Stimulated activated CD8-positive, alpha-beta memory T cell treated with anti-CD3 and anti-CD28 coated beads, Interleukin-12 subunit alpha, Interleukin-12 subunit beta, amount 100 ng/mL, for 4 hours (primary cell): ENCODE measurements around the gene ELMO1.
"Not testable (repeated sequence)": the region's sequence is repeated elsewhere in the genome, so short reads cannot be mapped to it uniquely, and the experiment has no call there.

Source experiments
- DNase-seq: peaks from one replicate; pipeline ENCODE4 v3.0.0-alpha.2; 2020; ENCODE audit warnings: low read depth

The ELMO1 gene

DNA sequence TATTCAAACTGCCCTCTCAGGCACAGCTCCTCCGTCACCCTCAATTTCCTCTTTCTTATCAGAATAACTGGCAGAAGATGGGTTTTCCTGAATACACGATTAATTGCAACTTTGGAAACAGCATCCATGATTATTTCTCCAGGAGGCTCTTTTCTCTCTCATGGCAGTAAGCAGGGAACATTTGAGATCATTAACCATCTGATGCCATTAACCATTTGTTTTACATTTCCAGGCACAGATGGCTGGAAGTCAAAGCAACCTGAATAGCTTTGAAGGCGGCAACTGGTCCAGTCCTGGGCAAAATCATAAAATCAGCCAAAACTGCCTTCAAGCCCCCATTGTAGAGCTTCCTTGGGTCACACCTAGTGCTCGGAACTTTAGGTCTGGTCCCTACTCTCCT is 434.9 kb downstream of the ELMO1 start:
- DNase-seq, result no peak

GRCh38 chr7:37011151-37011890 is 437.3 kb downstream of the ELMO1 start:
- DNase-seq, result no peak

DNA sequence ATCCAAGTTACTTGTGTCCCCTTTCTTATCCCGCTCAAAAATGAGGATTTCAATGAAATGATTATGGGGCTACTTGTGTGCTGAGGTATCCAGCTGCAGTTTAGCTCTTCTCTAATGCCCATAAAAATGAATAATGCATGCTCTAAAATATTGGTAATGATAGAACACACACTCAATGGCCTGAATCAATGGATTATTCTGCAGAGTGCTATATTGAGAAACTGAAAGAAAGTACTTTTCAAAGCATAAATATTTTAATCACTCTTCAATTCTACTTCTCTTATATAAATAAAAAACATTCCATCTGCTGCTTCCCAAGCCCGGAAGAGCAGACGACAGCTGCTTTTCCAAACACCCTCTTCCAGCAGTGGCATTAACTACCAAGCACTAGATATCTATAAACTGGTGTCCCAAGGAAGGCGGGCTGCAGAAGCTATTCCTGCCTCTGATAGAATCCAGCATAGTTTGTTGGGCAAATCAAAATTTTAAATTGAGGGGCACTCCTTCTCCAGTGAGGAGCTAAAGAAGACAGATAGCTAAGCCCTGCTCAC is 439.5 kb downstream of the ELMO1 start:
- DNase-seq, result no peak

GRCh38 chr7:37007691-37008090 is 441.0 kb downstream of the ELMO1 start:
- no peak for DNase-seq

- no peak for DNase-seq
Observed at GRCh38 chr7:37007268-37007667, 441.4 kb downstream of the ELMO1 start.

GRCh38 chr7:37006764-37007163 is 441.9 kb downstream of the ELMO1 start:
- no peak for DNase-seq

DNA sequence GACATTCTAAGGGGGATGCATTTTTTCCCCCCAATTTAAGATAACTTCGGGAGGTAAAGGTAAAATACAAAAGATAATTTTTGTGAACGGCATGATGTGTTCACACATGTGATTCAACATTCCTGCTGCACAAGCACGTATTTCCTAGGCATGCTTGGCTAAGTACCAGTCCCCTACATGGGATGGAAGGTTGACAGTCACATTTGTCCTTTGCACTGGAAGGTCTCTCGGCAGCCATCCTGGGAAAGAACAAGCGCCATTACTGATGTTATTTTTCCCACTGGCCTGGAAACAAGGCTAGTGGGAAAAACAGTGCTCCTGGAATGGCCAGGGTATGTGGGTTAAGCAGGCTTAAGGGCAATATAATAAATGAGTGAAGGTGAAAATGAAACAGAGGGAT is 448.2 kb downstream of the ELMO1 start:
- DNase-seq, result no peak

DNA sequence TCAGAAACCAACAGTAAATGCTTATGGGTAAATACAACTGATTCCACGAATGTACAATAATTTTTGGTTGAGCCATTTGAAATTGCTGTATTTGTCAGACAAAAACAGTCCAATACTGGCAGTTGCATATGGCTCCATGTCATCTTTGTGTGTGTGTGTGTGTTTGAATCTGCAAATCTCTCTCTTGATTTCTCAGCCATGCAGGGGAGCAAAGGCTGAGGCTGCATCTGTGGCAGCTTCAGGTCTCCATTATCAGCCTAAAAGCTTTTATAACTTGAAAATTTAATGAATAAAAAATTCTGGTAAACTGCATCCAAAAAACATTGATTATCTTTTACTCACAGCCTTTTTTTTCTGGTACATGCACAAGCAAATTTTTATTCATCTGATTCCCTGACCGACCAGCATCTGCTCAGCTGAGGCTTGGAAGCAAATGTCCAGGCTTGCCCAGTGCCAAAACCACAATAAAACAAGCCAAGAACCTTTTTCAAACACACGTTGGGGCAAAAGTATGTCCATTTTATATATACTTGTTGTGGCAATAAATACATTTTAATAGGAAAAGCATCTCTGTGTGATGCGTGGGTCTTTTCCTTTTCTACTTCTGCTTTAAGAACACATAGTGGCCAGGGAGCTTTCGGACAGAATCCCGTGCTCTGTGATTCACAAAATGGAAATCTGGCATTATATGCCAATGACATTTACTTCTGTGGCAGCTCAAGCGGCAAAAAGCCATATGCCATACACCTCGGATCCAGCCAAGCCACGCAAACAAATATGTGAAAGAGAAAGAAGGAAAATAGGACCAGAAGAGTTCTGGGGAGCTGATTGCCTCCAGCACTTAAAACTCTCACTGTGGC is 448.8 kb downstream of the ELMO1 start:
- DNase-seq, result no peak

- no peak for DNase-seq
Observed at GRCh38 chr7:36995776-36996175, 452.9 kb downstream of the ELMO1 start.

DNA sequence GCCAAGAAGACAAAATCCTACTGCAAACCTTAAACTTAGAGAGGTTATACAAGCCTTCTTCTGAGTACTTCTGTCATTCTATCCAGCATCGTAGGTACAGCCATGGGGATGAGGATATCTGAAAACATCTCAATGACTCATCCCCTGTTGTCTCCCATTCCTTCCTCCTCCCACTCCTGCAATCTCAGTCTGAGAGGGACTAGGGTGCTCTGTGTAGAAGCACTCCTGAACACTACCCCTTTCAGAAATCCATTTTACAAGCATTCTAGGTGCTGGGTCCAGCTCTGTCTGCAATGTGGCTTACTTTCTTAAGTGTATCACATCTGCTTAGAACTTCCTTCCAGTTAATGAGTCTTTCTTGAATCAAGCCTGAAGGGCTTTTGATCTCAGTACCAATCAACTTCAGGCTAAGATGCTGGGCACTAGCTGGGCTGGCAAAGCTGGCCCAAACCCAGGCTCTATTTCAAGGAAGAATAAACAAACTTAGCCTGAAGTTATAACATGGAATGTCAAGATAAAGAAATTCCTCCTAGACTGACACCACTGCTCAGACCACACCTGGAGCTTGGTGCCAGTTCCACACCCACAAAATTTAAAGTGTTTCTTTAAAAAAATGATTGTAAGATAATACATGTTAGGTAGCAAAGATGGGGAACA is 454.1 kb downstream of the ELMO1 start:
- no peak for DNase-seq

DNA sequence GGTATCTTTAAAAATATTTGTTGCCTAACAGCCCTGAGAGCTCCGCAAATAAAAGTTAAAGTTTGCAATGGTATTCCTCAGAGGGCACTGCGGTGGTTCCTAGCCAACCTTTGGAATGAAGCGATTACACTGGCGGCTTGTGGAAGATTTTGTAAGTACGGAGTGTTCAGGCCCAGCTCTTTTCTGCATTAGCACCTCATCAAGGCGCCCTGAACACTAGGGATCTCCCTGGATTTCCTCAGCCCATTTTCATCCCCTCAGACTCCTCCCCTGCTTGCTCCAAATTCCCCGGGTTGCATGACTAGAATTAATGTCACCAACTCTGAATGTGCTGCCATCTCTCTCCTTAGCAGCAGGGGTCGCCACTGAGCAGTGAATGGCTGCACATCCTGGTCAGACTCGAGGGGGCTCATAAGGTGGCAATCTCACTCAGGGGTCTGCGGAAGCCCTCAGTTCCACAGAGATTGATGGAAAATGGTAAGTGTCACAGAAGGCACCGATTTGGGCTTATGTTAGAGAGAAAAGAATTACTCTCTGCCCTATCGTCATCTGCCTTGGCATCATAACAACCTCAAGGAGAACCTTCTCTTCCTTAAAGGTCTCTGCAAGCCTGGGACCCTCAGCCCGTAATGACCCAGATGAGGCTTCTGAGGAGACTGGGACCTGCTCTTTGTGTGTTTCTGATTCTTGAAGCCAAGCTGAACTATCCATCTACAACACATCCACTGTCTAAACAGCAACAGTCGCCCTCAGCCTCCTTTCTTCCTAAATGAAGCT is 461.5 kb downstream of the ELMO1 start:
- peak; percentile 20 for DNase-seq

- DNase-seq, result no peak
Observed at GRCh38 chr7:36986511-36986933, 462.1 kb downstream of the ELMO1 start.

GRCh38 chr7:36985866-36986400 is 462.7 kb downstream of the ELMO1 start:
- no peak for DNase-seq

- no peak for DNase-seq
Observed at GRCh38 chr7:36985316-36985715, 463.3 kb downstream of the ELMO1 start.

DNA sequence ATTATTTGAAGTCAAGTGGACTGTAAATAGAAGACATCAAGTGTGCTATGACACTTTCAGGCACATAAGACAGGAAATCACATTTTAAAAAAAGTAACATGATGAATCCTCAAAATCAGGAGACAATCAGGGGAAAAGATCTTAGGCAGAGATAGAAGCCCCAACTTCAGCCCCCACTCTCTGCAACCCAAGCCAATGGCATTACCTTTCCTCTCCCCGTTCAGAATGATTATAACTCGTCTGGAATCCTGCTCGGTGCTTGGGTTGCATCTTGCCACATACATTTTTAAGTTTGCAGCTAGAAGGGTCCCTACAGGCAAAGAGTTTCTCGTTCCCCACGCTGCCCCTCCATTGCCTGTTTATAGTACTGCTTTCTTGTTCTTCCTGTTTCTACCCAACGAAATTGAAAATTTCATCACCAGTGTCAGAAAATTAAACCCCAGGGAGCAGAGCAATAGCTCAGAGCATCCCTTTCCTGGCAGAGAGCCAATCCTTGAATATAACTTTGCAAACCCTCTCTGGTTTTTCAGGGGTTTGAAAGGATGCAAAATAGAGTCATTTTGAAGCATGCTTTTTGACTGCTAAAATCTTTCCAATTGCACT is 463.9 kb downstream of the ELMO1 start:
- DNase-seq, result no peak

DNA sequence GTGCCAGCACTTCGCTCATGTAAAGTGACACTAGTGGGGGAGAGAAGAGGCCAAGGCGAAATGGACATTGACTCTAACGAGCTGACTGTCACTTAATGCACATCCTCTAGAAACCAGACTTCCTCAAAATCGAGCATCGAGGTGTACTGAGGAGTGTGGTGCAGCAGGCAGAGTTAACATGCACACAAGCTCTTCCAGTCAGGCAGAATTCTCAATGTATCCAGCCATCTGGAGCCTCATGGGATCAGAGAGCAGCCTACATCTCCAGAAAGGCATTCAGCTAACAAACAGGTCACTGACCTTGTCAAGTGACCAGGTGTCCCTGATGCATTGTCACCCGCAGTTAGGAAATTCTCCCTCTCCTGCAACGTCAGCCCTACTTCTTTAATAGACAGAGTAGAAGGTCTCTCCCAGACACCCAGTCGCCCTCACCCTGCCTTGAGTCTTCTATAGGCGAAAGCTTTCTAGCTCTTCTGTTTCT is 464.6 kb downstream of the ELMO1 start:
- DNase-seq, result no peak

GRCh38 chr7:36982766-36983165 is 465.9 kb downstream of the ELMO1 start:
- no peak for DNase-seq

GRCh38 chr7:36979810-36980248 is 468.8 kb downstream of the ELMO1 start:
- no peak for DNase-seq

DNA sequence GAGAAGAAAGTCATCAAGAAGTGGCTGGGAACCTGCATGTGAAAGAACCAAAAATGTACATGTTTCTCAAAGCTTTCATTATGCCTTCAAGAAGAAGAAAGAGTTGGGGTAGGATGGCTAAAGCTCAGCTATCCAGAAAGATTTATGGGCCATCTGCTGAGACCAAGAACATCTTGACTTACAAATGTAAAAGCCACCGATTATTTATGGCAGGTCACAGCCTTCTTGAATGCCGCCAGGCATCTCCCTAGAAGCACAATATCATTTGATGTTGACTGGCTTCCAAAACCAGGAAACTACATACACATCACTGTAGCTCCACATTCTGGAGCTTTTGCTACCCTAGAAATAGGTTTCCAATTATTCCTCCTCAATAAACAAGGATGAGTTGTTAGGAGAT is 470.2 kb downstream of the ELMO1 start:
- no peak for DNase-seq

- no peak for DNase-seq
Observed at GRCh38 chr7:36977878-36978277, 470.8 kb downstream of the ELMO1 start.

DNA sequence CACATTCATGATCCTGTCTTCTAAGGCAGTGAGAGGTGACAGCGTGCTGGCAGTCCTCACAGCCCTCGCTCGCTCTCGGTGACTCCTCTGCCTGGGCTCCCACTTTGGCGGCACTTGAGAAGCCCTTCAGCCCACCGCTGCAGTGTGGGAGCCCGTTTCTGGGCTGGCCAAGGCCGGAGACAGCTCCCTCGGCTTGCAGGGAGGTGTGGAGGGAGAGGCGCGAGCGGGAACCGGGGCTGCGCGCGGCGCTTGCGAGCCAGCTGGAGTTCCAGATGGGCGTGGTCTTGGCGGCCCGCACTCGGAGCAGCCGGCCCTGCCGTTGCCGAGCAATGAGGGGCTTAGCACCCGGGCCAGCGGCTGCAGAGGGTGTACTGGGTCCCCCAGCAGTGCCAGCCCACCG is 475.1 kb downstream of the ELMO1 start:
- not testable (repeated sequence) for DNase-seq
